ENCODE data around the gene RELA. TPM values are rescaled to one million over a fixed set of nuclear protein-coding genes. Genes with fewer than 3 reads are reported as not detected.

The RELA gene
- total and polyA plus RNA-seq, 2 of the 13 experiments (the other 11 are each of a cell fraction or from before 2014, with no cell fraction given): 21.4 to 40.5 TPM

- TF ChIP-seq TRAFD1 (CRISPR knock-in tag; IDR thresholded peaks at IDR 0.05; ENCODE audit: borderline replicate concordance): peak; percentile 93; the same call in 1 of the 2 replicates
- peak; percentile 69 for TF ChIP-seq HNRNPLL (IDR thresholded peaks at IDR 0.05; ENCODE audit: low read depth, low read length, poor library complexity, severe bottlenecking)
- TF ChIP-seq REL (CRISPR knock-in tag; conservative IDR thresholded peaks at IDR 0.05): peak; percentile 90
- peak; percentile 83 for TF ChIP-seq AGO2 (optimal IDR thresholded peaks at IDR 0.05; ENCODE audit: low read depth, low read length)
- TF ChIP-seq ATRX (CRISPR knock-in tag; IDR thresholded peaks at IDR 0.05; ENCODE audit: borderline replicate concordance): no peak
- TF ChIP-seq SMAD3 (CRISPR knock-in tag; IDR thresholded peaks at IDR 0.05): peak; percentile 98
- TF ChIP-seq KDM3A (CRISPR knock-in tag; IDR thresholded peaks at IDR 0.05; ENCODE audit: low read depth): peak; percentile 82; the same call in 1 of the 2 replicates
- TF ChIP-seq NAIF1 (CRISPR knock-in tag; IDR thresholded peaks at IDR 0.05; ENCODE audit: borderline replicate concordance): 0 out of 2 replicates have a peak, but pooled peaks have one; percentile 71
- TF ChIP-seq ELF1 (CRISPR knock-in tag; IDR thresholded peaks at IDR 0.05): peak; percentile 93
- TF ChIP-seq TFAP4 (IDR thresholded peaks at IDR 0.05; ENCODE audit: borderline replicate concordance, low read depth): no peak; the same call in 1 of the 2 replicates
- no peak for TF ChIP-seq FOXM1 (CRISPR knock-in tag; IDR thresholded peaks at IDR 0.05)
- peak; percentile 90; the same call in 1 of the 2 replicates for TF ChIP-seq MYNN (CRISPR knock-in tag; IDR thresholded peaks at IDR 0.05; ENCODE audit: low read depth)
- TF ChIP-seq ZNF367 (CRISPR knock-in tag; IDR thresholded peaks at IDR 0.05; ENCODE audit: borderline replicate concordance): no peak
- TF ChIP-seq PHF21A (CRISPR knock-in tag; IDR thresholded peaks at IDR 0.05): 0 out of 2 replicates have a peak, but pooled peaks have one; percentile 64
- TF ChIP-seq NFAT5 (CRISPR knock-in tag; IDR thresholded peaks at IDR 0.05): peak; percentile 79; the same call in 1 of the 2 replicates
- no peak for TF ChIP-seq NR3C1 (CRISPR knock-in tag; IDR thresholded peaks at IDR 0.05)
- TF ChIP-seq ZMAT3 (CRISPR knock-in tag; conservative IDR thresholded peaks at IDR 0.05): peak; percentile 98
- TF ChIP-seq SKI (IDR thresholded peaks at IDR 0.05; ENCODE audit: partially characterized antibody): peak; percentile 47
These were observed 49.3 kb upstream of the RELA start, which contains the start of gene KAT5 (continued) for GRCh38 chr11:65711785-65712632.

All from HepG2 (cell line).